ENCODE data around the gene FBXL2.

DNA sequence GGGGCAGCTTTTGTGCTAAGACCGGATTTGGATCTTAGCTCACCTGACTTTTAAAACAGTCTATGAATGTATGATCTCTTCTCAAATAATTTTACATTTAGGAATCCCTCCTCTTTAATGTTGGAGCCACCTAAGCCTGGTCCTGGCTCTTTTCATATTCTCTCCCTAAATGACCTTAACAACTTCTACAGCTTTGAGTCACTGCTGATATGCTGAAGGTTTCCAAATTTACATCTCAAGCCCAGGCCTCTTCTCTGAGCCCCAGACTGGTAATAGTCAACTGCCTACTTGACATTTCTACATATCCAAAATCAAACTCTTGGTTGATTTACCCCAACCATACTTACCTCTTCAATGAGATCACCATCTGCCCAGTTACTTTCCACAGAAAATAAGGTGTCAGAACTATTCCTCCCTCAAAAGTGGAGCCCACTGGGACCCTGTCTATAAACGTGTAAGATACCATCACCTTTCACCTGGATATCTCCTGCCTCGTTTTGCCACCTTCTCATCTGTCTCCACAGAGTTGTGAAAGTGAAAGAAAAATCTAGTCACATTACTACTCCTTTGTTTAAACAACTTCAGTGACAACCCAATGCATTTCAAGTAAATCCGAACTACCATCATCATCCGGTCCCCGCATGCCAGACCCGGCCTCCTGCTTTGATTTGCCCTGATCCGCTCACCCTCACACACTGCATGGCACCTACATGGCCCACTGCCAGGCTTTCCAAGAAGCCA is 114.2 kb downstream of the FBXL2 start:
- TF ChIP-seq, protein P1, sequence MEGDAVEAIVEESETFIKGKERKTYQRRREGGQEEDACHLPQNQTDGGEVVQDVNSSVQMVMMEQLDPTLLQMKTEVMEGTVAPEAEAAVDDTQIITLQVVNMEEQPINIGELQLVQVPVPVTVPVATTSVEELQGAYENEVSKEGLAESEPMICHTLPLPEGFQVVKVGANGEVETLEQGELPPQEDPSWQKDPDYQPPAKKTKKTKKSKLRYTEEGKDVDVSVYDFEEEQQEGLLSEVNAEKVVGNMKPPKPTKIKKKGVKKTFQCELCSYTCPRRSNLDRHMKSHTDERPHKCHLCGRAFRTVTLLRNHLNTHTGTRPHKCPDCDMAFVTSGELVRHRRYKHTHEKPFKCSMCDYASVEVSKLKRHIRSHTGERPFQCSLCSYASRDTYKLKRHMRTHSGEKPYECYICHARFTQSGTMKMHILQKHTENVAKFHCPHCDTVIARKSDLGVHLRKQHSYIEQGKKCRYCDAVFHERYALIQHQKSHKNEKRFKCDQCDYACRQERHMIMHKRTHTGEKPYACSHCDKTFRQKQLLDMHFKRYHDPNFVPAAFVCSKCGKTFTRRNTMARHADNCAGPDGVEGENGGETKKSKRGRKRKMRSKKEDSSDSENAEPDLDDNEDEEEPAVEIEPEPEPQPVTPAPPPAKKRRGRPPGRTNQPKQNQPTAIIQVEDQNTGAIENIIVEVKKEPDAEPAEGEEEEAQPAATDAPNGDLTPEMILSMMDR (IDR thresholded peaks at IDR 0.05), result no peak
- no peak for TF ChIP-seq KDM1A (IDR thresholded peaks at IDR 0.05; ENCODE audit: low read depth)
- TF ChIP-seq EP300 (IDR thresholded peaks at IDR 0.05), result no peak
- TF ChIP-seq HEYL (CRISPR knock-in tag; IDR thresholded peaks at IDR 0.05), result no peak
- TF ChIP-seq RARB (CRISPR knock-in tag; IDR thresholded peaks at IDR 0.05), result no peak
- TF ChIP-seq, protein P2, sequence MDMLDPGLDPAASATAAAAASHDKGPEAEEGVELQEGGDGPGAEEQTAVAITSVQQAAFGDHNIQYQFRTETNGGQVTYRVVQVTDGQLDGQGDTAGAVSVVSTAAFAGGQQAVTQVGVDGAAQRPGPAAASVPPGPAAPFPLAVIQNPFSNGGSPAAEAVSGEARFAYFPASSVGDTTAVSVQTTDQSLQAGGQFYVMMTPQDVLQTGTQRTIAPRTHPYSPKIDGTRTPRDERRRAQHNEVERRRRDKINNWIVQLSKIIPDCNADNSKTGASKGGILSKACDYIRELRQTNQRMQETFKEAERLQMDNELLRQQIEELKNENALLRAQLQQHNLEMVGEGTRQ (IDR thresholded peaks at IDR 0.05), result no peak
- no peak for TF ChIP-seq POLR2AphosphoS2 (conservative IDR thresholded peaks at IDR 0.05; ENCODE audit: low read length)
- TF ChIP-seq GATA3 (IDR thresholded peaks at IDR 0.05; ENCODE audit: borderline replicate concordance), result no peak
- TF ChIP-seq, protein P3, sequence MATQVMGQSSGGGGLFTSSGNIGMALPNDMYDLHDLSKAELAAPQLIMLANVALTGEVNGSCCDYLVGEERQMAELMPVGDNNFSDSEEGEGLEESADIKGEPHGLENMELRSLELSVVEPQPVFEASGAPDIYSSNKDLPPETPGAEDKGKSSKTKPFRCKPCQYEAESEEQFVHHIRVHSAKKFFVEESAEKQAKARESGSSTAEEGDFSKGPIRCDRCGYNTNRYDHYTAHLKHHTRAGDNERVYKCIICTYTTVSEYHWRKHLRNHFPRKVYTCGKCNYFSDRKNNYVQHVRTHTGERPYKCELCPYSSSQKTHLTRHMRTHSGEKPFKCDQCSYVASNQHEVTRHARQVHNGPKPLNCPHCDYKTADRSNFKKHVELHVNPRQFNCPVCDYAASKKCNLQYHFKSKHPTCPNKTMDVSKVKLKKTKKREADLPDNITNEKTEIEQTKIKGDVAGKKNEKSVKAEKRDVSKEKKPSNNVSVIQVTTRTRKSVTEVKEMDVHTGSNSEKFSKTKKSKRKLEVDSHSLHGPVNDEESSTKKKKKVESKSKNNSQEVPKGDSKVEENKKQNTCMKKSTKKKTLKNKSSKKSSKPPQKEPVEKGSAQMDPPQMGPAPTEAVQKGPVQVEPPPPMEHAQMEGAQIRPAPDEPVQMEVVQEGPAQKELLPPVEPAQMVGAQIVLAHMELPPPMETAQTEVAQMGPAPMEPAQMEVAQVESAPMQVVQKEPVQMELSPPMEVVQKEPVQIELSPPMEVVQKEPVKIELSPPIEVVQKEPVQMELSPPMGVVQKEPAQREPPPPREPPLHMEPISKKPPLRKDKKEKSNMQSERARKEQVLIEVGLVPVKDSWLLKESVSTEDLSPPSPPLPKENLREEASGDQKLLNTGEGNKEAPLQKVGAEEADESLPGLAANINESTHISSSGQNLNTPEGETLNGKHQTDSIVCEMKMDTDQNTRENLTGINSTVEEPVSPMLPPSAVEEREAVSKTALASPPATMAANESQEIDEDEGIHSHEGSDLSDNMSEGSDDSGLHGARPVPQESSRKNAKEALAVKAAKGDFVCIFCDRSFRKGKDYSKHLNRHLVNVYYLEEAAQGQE (IDR thresholded peaks at IDR 0.05), result no peak
